HepG2 (cell line): ENCODE data around the gene CEMP1. TPM values are rescaled to one million over a fixed set of nuclear protein-coding genes. Genes with fewer than 3 reads are reported as not detected.
A peak's percentile ranks its signal among the peaks of the same experiment; 100 is the strongest.

Source experiments
- ADNP ChIP-seq: sonication (generic); formaldehyde crosslinking; IDR thresholded peaks from 2 replicates; pipeline ENCODE4 v1.4.0; 2020; ENCODE audit warnings: missing genetic modification reagents
- BORCS8-MEF2B ChIP-seq: sonication (generic); formaldehyde crosslinking; IDR thresholded peaks from 2 replicates; pipeline ENCODE4 v1.8.0; 2022; ENCODE audit warnings: mild to moderate bottlenecking, missing genetic modification reagents
- CTCF ChIP-seq: sonication (generic); formaldehyde crosslinking; IDR thresholded peaks from 2 replicates; pipeline ENCODE4 v1.5.0; 2020; ENCODE audit warnings: mild to moderate bottlenecking, missing genetic modification reagents, moderate library complexity
- HMG20A ChIP-seq: IDR thresholded peaks from 2 replicates; pipeline ENCODE4 v1.6.1; 2016; ENCODE audit warnings: borderline replicate concordance
- HOMEZ ChIP-seq: IDR thresholded peaks from 2 replicates; pipeline ENCODE4 v1.6.1; 2016; ENCODE audit warnings: low read depth
- KMT2A ChIP-seq: sonication (generic); formaldehyde crosslinking; IDR thresholded peaks from 2 replicates; pipeline ENCODE4 v1.4.0; 2020; ENCODE audit warnings: missing genetic modification reagents
- LCORL ChIP-seq, 2 experiments: fragments of 450-650 bp in 1 of 2; sonication (generic) in 1 of 2; formaldehyde crosslinking in 1 of 2; IDR thresholded peaks; 2 replicates each; pipeline versions ENCODE4 v1.5.0 to v1.6.1; 2017 to 2020; ENCODE audit warnings: antibody characterized with exemption in 1 of 2, missing genetic modification reagents in 1 of 2
- MXD4 ChIP-seq: IDR thresholded peaks from 2 replicates; pipeline ENCODE4 v1.6.1; 2016; ENCODE audit warnings: mild to moderate bottlenecking, missing biosample characterization, missing genetic modification reagents
- NFYC ChIP-seq: IDR thresholded peaks from 2 replicates; pipeline ENCODE4 v1.6.1; 2016; ENCODE audit warnings: missing genetic modification reagents, missing compliant biosample characterization
- NONO ChIP-seq, 2 experiments: fragments of 450-650 bp in 1 of 2; sonication (generic) in 1 of 2; formaldehyde crosslinking in 1 of 2; IDR thresholded peaks in 1 of 2; conservative IDR thresholded peaks in 1 of 2; 2 replicates each; pipeline versions ENCODE4 v1.6.1 to v1.8.0; 2017 to 2022; ENCODE audit warnings: mild to moderate bottlenecking in 1 of 2, missing genetic modification reagents in 1 of 2, moderate library complexity in 1 of 2
- NR1H2 ChIP-seq: sonication (generic); formaldehyde crosslinking; IDR thresholded peaks from 2 replicates; pipeline ENCODE4 v1.8.1; 2022; ENCODE audit warnings: low read depth, missing genetic modification reagents, borderline replicate concordance
- NR2C2 ChIP-seq: sonication (generic); formaldehyde crosslinking; IDR thresholded peaks from 2 replicates; pipeline ENCODE4 v1.4.0; 2020; ENCODE audit warnings: missing genetic modification reagents, mild to moderate bottlenecking, moderate library complexity, borderline replicate concordance
- PHF8 ChIP-seq: sonication (generic); formaldehyde crosslinking; IDR thresholded peaks from 2 replicates; pipeline ENCODE4 v1.5.0; 2020; ENCODE audit warnings: missing genetic modification reagents
- PLRG1 ChIP-seq: fragments of 450-650 bp; conservative IDR thresholded peaks from 2 replicates; pipeline ENCODE4 v1.6.1; 2016
- RORA ChIP-seq: sonication (generic); formaldehyde crosslinking; IDR thresholded peaks from 2 replicates; pipeline ENCODE4 v1.5.0; 2020; ENCODE audit warnings: mild to moderate bottlenecking, missing genetic modification reagents, moderate library complexity
- ZBTB8A ChIP-seq: sonication (generic); formaldehyde crosslinking; IDR thresholded peaks from 2 replicates; pipeline ENCODE4 v1.4.0; 2020; ENCODE audit warnings: mild to moderate bottlenecking, low read depth, missing genetic modification reagents, borderline replicate concordance
- ZFY ChIP-seq: sonication (generic); formaldehyde crosslinking; IDR thresholded peaks from 2 replicates; pipeline ENCODE4 v1.4.0; 2020; ENCODE audit warnings: missing genetic modification reagents
- ZHX1 ChIP-seq: sonication (generic); formaldehyde crosslinking; IDR thresholded peaks from 2 replicates; pipeline ENCODE4 v1.8.1; 2022; ENCODE audit warnings: low read depth, mild to moderate bottlenecking, missing genetic modification reagents
- ZNF329 ChIP-seq: sonication (generic); formaldehyde crosslinking; IDR thresholded peaks from 2 replicates; pipeline ENCODE4 v1.9.0; 2021; ENCODE audit warnings: low read depth, mild to moderate bottlenecking, missing genetic modification reagents
- ZNF556 ChIP-seq: sonication (generic); formaldehyde crosslinking; IDR thresholded peaks from 2 replicates; pipeline ENCODE4 v1.4.0; 2020; ENCODE audit warnings: mild to moderate bottlenecking, missing genetic modification reagents, borderline replicate concordance
- ZNF629 ChIP-seq: sonication (generic); formaldehyde crosslinking; conservative IDR thresholded peaks from 2 replicates; pipeline ENCODE4 v1.5.0; 2020; ENCODE audit warnings: missing genetic modification reagents
- ZNF674 ChIP-seq: sonication (generic); formaldehyde crosslinking; IDR thresholded peaks from 2 replicates; pipeline ENCODE4 v1.5.0; 2020; ENCODE audit warnings: low read depth, mild to moderate bottlenecking, missing genetic modification reagents
- polyA plus RNA-seq, 8 experiments: library from polyadenylated mRNA; depleted of rRNA in 3 of 8; stranded (reverse) in 7 of 8; unstranded in 1 of 8; fragments of >200 nt; fragmentation: Illumina TruSeq in 4 of 8; extraction: Trizol in 4 of 8; gene quantifications; 2 replicates each; pipeline versions ENCODE4 v1.2.1 to v1.2.3, GENCODE V29; 2011 to 2016; ENCODE audit warnings: low read depth in 4 of 8, missing spikeins in 1 of 8, mixed read lengths in 1 of 8; ENCODE audit not compliant: insufficient read depth in 1 of 8
- total RNA-seq, 5 experiments: library from RNA; depleted of rRNA; stranded (reverse); fragments of >200 nt; fragmentation: Illumina TruSeq; extraction: Trizol; gene quantifications; 2 replicates each; pipeline ENCODE4 v1.2.3, GENCODE V29; 2016; ENCODE audit warnings: low read depth in 1 of 5

CEMP1 gene
- total and polyA plus RNA-seq, 2 of the 13 experiments (the other 11 are each of a cell fraction or from before 2014, with no cell fraction given), result not detected

- TF ChIP-seq BORCS8-MEF2B (CRISPR knock-in tag) (no peak; the same call in 1 of the 2 replicates), ZNF556 (peak; percentile 36; the same call in 1 of the 2 replicates), LCORL (IDR thresholded peaks at IDR 0.05) (no peak), LCORL (CRISPR knock-in tag; IDR thresholded peaks at IDR 0.05) (peak; percentile 85), ZNF629 (CRISPR knock-in tag) (no peak; the same call in 1 of the 2 replicates), HMG20A (peak; percentile 48; the same call in 1 of the 2 replicates), ADNP (no peak), ZBTB8A (CRISPR knock-in tag) (no peak), NONO (IDR thresholded peaks at IDR 0.05) (no peak), NONO (CRISPR knock-in tag; conservative IDR thresholded peaks at IDR 0.05) (0 out of 2 replicates have a peak, but pooled peaks have one; percentile 24), CTCF (CRISPR knock-in tag) (peak; percentile 86), PHF8 (CRISPR knock-in tag) (peak; percentile 27; the same call in 1 of the 2 replicates), RORA (CRISPR knock-in tag) (no peak), ZFY (CRISPR knock-in tag) (peak; percentile 14; the same call in 1 of the 2 replicates), PLRG1 (no peak), MXD4 (CRISPR knock-in tag) (0 out of 2 replicates have a peak, but pooled peaks have one; percentile 37), NFYC (CRISPR knock-in tag) (0 out of 2 replicates have a peak, but pooled peaks have one; percentile 9), KMT2A (peak; percentile 46), NR2C2 (CRISPR knock-in tag) (peak; percentile 97), ZHX1 (CRISPR knock-in tag) (peak; percentile 34; the same call in 1 of the 2 replicates), HOMEZ (CRISPR knock-in tag) (peak; percentile 86; the same call in 1 of the 2 replicates), ZNF674 (CRISPR knock-in tag) (no peak), NR1H2 (CRISPR knock-in tag) (no peak), ZNF329 (CRISPR knock-in tag) (0 out of 2 replicates have a peak, but pooled peaks have one; percentile 16)
Observed at GRCh38 chr16:2524339-2524938, 6.8 kb downstream of the CEMP1 start (continued).
